NT2/D1 (cell line): ENCODE results near the gene FDPS.

Experiments used
- SUZ12 ChIP-seq: IDR thresholded peaks from 2 replicates; pipeline ENCODE4 v1.6.1; 2011; ENCODE audit not compliant: insufficient read length, insufficient read depth; ENCODE audit errors: extremely low read depth
- YY1 ChIP-seq: IDR thresholded peaks from 2 replicates; pipeline ENCODE4 v1.6.1; 2011; ENCODE audit not compliant: insufficient read length, insufficient read depth

DNA sequence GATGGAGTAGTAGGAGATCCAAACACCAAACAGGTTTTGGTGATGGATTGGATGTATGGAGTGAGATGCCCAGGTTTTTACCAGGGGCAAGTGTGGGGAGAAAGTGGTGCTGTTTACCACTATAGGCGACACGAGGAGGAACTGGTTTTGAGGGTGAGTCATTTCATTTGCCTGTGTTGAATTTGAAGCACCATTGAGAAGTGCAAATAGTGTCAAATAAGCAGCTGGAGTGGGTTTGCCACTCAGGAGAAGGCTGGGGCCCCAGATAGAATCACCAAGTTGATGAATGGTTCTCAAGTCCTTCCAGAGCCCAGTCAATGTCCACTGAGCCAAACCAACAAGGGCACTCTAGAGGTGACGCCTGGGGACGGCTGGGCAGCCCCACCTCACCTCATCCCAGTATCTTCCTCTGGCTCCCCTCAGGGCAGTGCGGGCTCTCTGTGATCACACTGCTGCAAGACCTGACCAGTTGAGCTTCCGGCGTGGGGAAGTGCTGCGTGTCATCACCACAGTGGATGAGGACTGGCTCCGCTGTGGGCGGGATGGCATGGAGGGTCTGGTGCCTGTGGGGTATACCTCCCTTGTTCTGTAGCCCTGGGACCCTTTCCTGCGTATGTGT lies 21.4 kb downstream of the FDPS start:
- TF ChIP-seq SUZ12 = no peak
- no peak for TF ChIP-seq YY1
